LHCN-M2 (cell line): ENCODE results near the gene UBQLN3. TPM values are rescaled to one million over a fixed set of nuclear protein-coding genes. Genes with fewer than 3 reads are reported as not detected.

ENCODE experiments used
- DNase-seq: peaks from one replicate; pipeline ENCODE4 v3.0.0-alpha.2; 2012; ENCODE audit warnings: low read depth
- polyA plus RNA-seq: library from polyadenylated mRNA; unstranded; fragments of >200 nt; gene quantifications from one replicate; pipeline ENCODE4 v1.2.1, GENCODE V29; 2012; ENCODE audit warnings: missing spikeins
- total RNA-seq: library from RNA; depleted of rRNA; stranded (reverse); fragments of >200 nt; gene quantifications from 2 replicates; pipeline ENCODE4 v1.2.3, GENCODE V29; 2014; rRNA removed

Gene UBQLN3
- not detected in 2 replicates for total RNA-seq
- not detected for polyA plus RNA-seq

DNA sequence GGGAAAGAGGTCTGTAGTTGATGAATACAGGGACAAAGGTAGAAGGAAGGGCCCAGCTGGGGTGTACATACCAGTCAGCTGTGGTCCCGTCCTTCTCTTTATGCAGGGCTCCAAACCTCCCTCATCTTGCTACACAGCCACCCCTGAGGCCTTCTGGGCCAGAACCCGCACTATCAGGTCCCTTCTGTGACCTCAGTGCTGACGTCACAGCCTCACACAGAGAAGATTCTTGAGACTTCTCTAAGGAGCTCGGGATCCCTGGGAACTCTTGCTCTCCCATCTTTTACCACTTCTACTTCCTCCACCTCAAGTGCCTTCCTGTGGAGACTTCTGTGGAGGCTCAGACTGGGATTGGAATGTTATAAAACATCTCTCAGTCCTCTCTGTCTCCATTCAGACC lies at the start of gene UBQLN3:
Gene UBQLN3 (minus strand): TSS at position 155 of the 400 bp plus-strand sequence. CDS start 399 bp downstream, outside the sequence.
- DNase-seq = no peak

DNA sequence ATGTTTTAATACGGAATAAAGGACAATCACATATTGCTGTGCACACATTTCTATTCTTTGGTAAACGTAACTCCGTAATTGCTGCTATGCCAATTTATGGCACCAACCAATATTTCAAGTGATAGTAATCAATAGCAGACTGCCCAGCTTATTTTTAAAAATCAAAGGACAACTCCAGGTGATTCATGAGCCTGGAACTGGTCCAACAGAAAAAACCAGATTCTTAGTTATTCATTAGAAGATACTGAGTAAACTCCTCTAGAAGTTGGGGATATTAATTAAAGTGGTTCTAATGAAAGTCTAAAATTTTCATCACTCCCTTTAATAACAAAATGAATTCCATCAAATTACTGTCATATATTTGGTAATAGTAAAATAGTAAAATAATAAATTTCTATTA lies 48.0 kb upstream of the UBQLN3 start:
- no peak for DNase-seq

DNA sequence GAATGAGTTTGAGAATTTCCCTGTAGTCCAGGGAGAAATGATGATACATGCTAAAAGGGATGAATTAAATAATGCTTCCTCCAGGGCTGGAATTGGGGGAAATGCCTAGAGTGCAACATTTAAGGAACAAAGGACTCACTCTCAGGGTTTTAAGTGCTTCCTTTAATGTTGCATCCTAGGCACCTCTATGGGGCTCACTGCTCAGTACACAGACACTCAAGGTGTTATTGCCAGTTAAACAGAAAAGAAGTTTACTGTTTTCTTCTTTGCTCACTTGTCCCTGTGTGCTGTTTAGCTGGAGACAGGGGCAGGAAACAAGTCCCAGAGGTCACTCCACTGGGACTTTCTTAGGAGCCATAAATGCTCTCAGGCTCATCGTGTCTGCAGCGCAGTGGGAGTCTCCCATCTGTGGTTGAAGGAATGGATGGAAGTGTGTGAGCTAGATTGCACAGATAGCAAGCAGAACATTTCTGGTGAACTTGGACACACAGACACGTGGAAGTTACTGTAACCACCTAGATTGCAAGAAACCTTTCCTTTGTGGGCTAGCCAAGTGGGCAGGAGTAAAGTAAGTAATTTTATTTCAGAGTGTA lies 46.9 kb upstream of the UBQLN3 start:
- DNase-seq = no peak

DNA sequence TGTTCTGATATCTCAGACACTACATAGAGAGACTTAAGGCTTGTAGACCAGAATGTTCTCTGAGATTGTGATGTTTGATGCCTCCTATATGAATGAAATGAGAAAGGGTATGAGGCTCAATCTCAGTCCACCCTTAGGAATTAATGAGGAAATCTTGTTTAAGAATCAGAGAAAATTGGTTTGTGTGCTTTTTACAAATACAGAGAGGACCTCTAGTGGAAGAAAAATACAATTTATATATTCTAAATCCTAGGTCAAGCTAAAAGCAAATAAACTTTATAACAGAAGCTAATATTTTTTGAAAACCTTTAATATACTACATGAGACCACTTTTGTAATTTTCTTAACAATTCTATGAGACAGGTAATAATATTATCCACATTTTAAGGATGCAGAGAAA lies 43.6 kb upstream of the UBQLN3 start:
- peak; percentile 5 for DNase-seq

DNA sequence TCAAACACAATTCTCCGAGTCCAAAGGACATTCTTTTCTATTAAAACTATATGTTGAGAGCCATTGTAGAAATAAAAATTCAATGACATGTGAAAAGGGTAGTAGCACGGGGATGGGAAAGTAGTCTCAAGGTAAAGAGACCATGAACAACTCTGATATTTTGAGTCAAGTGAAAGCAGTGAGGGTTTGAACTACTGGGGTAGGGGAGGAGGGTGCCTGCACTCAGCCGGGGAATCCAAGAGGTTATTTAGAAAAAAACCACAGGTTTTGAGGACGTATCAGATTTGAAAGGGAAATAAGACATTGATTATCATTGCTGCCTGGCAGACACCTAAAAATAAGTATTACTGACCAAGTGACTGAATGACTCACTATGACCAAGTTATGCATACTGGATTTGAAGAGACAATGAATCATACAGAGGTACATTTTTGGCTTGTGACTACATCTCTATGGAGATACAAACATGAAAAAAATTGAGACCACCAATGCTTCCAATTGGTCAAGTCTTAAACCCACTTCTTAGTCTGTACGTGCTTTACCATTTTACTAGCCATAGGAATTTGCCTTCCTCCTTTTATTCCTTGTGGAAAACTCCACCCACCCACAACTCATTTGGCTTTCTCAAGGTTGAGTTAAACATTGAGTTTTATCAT lies 40.8 kb upstream of the UBQLN3 start:
- DNase-seq = peak; percentile 76

DNA sequence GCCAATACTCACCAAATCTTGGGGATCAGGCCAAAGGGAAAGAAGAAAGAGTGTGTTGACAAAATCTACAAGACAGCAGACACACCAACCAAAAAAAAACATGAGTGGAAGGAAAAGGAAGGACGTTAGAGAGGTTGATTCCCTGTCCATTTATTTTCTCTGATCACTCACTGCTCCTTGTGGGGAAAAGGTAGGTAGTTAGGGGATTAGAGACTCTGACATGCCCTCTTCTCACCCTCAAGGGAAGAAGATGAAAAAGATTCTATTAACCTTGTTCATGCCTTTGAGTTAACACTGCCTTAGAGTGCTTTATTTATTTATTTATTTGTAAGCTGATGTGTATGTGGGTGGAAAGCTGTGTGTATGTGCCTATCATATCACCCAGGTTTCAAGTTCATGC lies 38.7 kb upstream of the UBQLN3 start, which contains the start of gene OR52H1:
Gene OR52H1 (minus strand): TSS at position 101 of the 400 bp plus-strand sequence. CDS start 3,035 bp downstream, outside the sequence.
- no peak for DNase-seq

DNA sequence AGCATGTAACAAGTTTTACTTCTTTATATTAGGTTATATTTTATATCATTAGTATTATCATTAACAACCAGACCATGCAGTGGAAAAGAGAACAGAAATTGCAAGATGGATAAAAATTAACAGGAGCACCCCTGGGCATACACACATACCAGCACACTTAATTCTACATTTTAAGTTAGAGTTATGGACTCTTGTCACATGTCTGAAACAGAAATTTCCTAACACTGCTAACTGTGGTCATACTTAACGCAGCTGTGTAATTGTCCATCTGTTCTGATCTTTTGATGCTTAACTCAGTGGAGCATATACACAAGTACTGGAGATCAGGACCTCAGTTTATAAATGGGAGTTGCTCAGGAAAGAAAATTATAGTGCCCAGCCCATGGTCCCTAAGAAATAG lies 38.2 kb upstream of the UBQLN3 start:
- no peak for DNase-seq

DNA sequence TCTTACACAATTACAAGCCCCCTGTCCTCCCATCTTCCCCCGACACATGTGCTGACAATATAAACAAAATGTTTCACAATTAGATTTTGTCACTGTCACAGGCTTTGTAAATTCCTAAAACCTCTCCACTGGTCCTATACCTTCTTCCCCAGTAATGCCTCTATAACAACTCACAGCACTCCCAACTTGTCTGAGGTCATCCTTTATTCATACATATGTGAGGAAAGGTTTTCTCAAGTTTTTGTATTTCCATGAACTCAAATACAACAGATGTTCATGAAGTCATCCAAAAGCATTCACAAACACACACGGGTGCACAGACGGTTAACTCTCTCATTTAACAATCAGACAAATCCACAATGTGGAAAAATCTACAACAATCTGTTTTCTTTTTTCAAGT lies 36.7 kb upstream of the UBQLN3 start:
- peak; percentile 10 for DNase-seq

DNA sequence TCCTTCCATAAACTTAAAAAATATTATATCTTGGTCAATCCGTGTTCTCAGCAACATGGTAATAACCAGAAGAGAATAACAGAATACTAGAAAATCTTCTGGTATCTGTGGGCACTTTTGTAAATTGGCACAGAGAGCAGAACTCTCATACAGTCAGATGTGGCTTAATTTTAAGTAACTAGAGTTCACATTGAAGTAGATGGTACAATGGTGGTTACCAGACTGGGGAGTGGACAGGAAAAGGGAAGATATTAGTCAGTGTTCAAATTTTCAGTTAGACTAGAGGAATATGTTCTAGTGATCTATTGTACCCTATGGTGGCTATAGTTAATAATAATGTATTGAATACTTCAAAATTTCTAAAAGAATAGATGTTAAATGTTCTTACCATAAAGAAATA lies 31.7 kb upstream of the UBQLN3 start:
- DNase-seq = no peak

DNA sequence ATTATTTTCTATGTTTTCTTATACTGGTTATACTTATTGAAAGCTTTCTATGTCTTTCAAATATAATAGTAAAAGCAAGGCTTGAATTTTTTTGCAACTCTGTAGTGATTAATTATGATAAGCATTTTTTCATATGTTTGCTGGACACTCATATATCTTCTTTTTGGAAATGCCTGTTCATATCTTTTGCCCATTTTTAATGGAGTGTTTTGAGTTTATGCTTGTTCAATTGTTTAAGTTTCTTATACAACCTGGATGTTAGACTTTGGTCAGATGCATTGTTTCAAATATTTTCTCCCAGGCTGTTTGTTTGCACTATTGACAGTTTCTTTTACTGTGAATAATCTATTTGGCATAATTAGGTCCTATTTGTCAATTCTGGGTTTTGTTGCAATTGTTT lies 26.7 kb upstream of the UBQLN3 start:
- DNase-seq = no peak

DNA sequence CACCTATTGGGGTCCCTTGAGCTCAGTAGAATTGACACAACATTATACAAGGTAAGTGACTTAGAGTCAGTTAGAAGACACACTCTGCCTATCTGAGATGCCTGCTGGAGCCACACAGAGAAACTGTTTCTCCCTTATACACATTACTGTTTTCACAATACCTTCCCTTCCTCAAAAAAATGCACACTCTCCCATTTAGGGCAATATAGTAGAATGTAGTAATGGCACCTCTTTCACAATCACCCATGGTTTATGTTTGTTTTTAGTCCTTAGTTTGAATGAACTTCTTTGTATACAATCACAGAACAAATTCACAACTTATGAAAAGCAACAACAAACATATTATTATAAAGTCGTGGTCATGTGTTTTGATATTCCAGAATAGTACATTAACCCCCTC lies 24.3 kb upstream of the UBQLN3 start:
- DNase-seq = no peak

DNA sequence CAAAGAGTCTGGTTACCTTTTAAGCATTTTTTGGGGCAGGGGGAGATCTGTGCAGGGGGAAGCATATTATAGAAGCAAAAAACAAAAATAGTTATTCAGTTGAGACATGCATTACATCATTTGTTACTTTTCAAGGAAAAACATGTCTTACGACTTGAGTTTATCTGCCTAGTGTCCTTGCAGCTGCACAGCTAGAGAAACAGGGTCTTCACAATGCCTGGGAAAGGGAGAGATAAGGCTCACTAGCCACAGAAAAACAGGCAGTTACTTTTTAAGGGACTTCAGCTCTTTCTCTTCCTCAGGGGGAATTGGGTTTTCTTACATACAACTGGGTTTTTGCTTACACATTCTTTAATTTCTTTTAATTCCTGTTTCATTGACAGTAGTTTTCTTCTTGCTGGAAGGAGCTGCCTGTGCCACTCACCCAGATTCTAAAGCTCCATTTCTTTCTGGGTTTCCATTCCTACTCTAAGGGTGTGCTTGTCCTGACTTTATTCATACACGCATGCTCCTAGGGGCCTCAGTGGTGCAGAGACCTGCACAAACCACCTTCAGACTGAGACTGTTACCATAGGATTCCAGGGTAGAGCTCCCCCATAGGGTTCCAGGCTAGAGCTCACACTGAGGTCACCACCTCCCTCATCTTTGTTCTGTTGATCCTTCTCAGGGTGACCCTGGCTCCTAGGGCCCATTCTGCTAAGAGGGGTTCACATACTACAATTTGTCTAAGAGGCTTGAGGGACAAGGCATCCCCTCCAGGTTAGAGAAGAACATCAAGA lies 21.5 kb upstream of the UBQLN3 start:
- no peak for DNase-seq

DNA sequence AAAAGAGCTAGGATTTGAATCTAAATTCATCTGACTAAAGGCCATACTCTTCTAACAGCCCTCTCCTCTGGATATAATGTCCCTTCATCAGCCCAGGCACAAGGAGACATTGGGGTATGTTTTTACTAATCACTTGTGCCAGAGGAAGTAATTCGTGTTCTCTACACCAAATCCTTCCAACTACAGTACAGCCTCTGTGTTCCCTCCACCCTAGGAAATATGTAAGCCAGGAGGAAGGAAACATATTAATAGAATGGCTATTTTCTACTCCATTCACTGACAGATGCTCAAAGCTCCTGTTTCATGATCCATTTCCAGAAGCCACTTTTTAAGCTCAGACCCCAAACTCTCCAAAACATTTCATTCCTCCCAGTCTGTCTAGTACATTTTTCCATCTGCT lies 18.7 kb upstream of the UBQLN3 start:
- no peak for DNase-seq

DNA sequence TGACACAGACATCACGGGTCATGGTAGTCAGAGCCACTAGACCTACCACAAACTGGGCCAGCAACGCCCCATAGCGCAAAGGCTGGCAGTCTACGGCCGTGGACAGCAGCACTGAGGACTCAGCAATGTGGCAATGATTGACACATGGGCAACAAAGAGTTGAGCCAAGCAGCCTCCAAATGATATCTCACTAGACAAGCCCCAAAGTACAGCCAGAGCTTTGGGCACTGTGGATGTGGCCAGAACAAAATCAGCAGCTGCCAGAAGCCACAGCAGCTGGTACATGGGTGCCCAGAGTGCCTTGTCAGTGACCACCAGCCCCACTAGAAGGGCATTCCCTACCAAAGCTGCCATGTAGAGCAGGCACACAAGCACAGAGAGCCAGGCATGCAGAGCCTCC lies 18.0 kb upstream of the UBQLN3 start:
- no peak for DNase-seq

DNA sequence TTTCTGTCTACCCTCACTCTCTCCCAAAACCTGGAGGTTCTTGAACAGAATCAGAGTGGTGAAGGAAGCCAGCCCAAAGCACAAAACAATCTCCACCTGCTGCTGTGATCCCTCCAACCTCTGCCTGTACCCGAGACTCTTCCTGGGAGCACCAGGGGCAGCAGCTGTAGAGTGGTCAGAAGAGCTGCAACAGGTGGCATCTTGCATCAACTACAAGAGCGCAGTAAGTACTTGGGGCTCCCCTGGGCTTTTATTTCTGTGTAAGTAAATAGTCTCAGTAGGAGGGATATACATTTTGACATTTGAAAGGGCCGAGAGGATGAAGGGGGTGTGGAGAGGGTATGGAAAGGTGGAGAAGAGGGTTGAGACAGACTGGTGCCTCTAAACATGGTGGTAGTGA lies 15.0 kb upstream of the UBQLN3 start:
- peak; percentile 10 for DNase-seq

DNA sequence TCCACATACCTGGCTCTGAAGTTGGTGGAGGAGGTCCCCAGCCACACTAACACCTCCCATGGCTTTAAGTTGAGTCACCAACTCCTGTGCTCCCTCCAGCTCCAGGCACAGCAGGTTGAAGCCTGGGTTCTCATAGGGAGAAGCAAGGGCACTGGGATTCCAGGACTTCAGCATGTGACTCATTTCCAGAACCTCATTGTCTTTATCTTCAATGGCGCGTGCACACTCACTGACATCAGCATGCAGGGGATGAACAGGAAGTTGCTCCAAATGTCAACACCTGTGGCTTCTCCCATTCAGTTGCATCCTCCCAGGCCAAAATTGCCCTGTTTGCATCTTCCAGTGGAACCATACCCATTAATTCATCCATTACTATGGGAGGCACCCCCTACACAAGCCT lies 12.6 kb upstream of the UBQLN3 start:
- no peak for DNase-seq

DNA sequence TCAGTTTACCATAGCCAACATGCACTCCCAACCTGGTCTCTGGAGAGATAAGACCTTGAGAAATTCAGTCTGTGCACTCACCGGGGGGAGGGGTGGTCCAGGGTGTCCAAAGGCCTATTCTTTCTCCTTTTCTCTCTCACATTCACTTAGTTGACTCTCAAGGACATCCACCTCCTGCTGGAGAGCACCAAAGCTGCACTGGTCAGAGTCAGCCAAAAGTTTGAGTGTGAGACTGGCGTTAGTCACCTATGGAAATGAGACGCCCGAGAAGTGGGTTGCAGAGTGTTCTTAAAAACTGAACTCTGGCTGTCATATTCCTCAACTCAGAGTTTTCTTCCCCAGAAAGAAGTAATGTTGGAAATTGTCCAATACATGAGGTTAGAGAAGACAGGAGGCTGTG lies 11.8 kb upstream of the UBQLN3 start:
- no peak for DNase-seq

DNA sequence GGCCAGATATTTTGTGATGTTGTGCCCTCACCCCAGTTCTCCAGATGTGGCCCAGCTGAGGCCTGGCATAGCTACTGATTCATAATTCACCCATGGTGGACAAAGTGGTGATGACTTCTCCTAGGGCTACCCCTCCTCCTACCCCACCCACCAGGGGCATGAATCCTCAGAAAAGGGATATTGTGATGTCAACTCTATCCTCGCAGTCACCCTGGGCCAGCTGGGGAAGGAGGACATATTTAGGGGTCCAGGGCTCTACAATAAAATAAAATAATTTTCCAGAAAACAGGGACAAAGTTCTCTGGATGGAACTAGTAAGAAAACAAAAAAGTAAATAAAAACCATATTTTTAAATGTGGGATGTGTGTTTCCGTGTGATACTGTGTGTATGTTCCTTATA lies 6.8 kb upstream of the UBQLN3 start, which contains the start of gene UBQLNL:
Gene UBQLNL (minus strand): TSS at position 101 of the 400 bp plus-strand sequence. CDS start 258 bp downstream, outside the sequence.
- no peak for DNase-seq

DNA sequence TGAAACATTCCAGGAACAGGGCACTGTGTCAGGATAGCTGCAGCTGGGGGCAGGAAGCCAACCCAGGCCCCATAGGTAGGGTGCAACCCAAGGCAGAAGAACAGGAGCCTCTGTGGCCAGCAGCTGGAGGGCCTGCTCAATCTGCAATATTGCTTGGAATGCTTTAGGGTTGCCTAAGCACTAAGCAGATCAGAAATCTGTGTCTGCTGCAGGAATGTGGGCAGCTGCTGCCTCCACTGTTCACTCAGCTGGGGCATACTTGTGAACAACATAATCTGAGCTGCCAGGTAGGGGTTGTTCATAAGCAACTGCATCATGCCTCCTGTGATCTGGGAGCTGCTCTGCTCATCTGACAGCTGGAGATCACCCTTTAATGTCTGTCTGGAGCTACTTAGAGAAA lies 5.1 kb upstream of the UBQLN3 start:
- DNase-seq = no peak

DNA sequence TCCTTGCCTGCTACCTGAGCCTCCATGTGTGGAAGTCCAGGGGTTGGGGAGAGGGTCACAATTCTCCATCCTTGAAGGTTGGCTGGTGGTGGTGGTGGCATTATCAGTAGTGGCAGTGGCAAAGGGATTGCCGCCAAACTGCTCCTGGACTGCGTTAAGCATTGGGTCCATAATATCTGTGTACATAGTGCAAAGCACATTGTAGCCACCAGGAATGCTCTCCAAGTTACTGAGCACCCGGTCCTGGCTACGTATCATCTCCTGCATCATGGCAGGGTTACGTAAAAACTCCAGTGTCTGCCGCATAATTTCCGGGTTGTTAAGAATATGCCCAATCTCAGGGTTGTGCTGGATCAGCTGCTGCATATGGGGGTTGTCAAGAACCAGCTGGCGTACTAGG lies 1.2 kb downstream of the UBQLN3 start:
- no peak for DNase-seq

DNA sequence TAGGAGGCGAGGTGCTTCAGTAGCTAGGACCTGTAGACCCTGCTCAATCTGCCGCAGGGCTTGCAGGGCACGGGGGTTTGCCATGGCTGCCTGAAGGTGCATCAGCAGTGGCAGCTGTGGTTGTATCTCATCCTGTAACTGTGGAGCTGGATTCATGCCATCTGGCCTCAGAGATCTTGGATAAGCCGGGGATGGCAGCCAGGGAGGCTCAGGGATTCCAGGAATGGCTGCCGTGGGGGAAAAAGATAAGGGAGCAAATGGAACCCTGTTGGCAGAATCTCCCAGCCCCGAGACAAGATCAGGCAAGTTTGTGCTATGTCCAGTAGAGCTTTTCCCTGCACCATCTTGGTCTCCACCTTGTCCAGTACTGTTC lies 1.8 kb downstream of the UBQLN3 start:
- peak; percentile 5 for DNase-seq

DNA sequence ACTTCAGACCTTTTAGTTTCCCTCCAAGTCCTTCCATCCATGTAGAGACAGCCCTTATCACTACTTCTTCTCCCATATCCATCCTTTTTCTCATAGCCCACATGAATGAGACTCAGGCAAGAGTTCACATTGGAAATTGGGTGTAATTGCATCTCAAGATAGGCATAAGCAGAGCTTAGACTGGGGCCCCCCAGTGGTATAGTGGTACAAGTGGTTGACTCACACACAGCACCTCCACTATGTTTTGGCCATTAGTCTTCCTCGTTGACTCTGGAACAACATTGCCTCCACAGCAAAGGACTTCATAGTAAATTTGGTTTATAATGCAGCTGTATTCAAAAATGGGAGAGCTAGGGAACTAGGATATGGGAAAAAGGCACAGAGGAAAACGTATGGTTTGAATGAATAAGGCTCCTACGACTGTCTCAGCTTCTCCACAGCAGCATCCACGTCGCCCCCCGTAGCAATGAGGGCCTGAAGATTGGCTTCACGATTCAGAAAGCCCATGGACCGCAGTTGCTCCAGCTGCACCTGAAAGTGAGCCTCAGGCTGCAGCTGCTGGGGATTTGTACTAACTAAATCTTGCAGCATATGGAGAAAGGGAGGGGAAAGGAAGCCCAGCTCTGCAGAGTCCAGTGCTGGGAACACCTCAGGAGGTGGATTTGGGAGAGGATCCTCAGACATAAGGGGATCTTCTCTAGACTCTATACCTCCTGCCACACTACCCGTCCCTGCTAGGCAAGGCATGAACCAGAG lies 2.4 kb downstream of the UBQLN3 start:
- DNase-seq = no peak
